Omental fat pad (tissue), 4 donors: ENCODE data around the gene SYT1. TPM values are rescaled to one million over a fixed set of nuclear protein-coding genes. Genes with fewer than 3 reads are reported as not detected.

Experiments
- ATAC-seq: fragments of 150-250 bp; one replicate; pipeline ENCODE4 v1.9.1; 2016; ENCODE audit warnings: mild to moderate bottlenecking, moderate library complexity; ENCODE audit not compliant: low FRiP score
- DNase-seq: peaks from one replicate; pipeline ENCODE4 v3.0.0-alpha.2; 2019; ENCODE audit warnings: low spot score
- total RNA-seq, 4 donors: library from RNA; depleted of rRNA; stranded (reverse); fragments of >200 nt; gene quantifications; one replicate each; pipeline ENCODE4 v1.1.0, GENCODE V29; 2016
- TF ChIP-seq, protein P1 (sequence below), 3 donors: fragments of 450-650 bp; IDR thresholded peaks; one replicate each; pipeline ENCODE4 v1.5.1; 2016 to 2017; ENCODE audit warnings: antibody characterized with exemption in 3 of 3, mild to moderate bottlenecking in 3 of 3, moderate library complexity in 2 of 3

The SYT1 gene
- total RNA-seq, 4 donors from 2014 or later: 0.72 to 3.1 (median 1.7) TPM

DNA sequence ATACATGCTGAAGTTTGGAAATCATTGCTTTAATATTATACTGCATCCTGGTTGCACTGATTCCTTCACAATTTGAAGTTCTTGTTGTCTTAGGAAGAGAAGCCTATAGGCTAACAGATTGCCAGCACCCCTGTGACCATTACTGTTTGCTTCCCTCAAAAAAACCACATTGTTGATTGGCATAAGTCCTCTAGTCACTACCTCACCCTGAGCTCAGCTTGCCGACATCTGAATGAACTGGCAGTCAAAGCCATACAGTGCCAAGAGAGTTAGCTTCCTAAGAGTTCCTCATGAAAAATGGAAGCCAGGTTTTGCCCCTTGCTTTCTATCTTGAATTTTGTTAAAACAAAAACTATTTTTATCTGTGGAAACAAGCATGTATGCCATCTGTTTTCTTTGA lies 276.1 kb downstream of the SYT1 start:
- ATAC-seq (no peak), DNase-seq (no peak)
- TF ChIP-seq, protein P1, sequence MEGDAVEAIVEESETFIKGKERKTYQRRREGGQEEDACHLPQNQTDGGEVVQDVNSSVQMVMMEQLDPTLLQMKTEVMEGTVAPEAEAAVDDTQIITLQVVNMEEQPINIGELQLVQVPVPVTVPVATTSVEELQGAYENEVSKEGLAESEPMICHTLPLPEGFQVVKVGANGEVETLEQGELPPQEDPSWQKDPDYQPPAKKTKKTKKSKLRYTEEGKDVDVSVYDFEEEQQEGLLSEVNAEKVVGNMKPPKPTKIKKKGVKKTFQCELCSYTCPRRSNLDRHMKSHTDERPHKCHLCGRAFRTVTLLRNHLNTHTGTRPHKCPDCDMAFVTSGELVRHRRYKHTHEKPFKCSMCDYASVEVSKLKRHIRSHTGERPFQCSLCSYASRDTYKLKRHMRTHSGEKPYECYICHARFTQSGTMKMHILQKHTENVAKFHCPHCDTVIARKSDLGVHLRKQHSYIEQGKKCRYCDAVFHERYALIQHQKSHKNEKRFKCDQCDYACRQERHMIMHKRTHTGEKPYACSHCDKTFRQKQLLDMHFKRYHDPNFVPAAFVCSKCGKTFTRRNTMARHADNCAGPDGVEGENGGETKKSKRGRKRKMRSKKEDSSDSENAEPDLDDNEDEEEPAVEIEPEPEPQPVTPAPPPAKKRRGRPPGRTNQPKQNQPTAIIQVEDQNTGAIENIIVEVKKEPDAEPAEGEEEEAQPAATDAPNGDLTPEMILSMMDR (IDR thresholded peaks at IDR 0.05): no peak

DNA sequence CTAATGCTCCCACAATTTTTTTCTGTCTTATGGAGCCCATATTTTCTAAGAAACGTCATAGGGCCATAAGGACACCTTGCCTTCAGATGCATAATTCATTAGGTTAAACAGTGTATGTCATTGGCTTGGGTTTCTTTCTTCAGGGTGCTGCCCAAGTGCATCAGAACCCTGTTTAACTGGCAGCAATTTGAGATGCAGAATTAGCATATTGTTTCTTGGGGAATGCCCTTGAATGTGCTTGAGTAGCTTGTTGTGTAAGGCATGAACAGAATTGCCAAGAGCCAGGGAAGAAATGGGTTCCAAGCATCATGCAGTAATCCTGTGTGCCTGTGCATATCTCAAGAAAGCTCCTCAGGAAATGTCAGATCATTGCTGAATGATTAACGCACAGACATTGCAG lies 277.2 kb downstream of the SYT1 start:
- ATAC-seq: no peak
- no peak for DNase-seq
- TF ChIP-seq, protein P1 (IDR thresholded peaks at IDR 0.05): no peak

DNA sequence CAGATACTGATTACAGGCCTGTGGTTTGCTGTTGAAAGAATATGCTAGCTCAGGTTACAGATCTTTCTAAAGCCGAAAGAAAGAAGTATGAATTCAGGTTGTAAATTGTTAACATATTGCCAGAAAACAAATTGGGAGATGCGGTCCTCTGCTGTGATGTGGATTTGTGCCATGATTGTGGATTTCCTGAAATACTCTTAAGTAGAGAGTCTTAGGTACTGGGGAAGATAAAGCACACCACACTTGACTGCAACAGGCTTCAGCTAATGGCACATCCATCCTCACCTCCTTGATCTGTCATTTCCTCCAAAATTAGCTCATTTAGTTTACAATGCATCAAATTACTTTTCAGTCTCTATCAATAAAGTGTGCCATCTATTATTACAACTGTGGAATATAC lies 279.2 kb downstream of the SYT1 start:
- ATAC-seq (no peak), DNase-seq (no peak)
- TF ChIP-seq, protein P1 (IDR thresholded peaks at IDR 0.05): no peak

DNA sequence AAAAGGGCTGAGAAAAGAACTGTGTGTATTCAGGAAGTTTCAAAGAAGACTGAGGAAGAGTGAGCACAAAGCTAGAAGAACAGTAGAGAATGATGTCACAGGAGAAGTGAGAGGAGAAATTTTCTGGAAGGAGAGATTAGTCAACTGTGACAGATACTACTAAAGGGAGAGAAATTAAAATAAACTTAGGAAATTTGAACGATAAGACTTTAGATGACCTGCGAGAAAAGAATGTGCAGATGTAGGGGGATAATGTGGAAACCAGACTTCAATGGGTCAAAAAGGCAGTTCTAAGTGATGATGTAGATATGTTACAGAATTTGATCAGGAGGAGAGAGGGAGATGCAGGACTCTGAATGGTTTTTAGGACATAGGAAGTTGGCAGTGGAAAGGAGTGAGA lies 287.4 kb downstream of the SYT1 start:
- ATAC-seq (no peak), DNase-seq (no peak)
- TF ChIP-seq, protein P1 (IDR thresholded peaks at IDR 0.05): no peak

DNA sequence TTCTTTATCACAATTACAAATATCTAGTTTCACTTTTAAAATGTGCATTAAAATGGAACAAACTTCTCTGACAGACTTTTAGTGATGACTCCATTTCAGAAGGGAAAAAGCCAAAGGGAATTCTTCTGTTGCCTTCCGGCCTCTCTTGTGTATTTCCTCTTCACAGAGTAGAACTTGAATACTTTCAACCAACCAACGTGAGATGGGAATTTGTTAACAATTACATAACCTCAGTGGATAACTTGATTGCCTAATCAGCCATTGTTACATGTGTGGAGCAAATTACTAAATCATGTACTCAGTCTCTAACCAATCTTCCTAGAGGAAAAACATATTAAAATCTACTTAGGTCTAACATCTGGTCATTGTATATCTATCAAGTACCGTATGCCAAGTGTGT lies 291.1 kb downstream of the SYT1 start:
- ATAC-seq (no peak), DNase-seq (no peak)
- TF ChIP-seq, protein P1 (IDR thresholded peaks at IDR 0.05): no peak

DNA sequence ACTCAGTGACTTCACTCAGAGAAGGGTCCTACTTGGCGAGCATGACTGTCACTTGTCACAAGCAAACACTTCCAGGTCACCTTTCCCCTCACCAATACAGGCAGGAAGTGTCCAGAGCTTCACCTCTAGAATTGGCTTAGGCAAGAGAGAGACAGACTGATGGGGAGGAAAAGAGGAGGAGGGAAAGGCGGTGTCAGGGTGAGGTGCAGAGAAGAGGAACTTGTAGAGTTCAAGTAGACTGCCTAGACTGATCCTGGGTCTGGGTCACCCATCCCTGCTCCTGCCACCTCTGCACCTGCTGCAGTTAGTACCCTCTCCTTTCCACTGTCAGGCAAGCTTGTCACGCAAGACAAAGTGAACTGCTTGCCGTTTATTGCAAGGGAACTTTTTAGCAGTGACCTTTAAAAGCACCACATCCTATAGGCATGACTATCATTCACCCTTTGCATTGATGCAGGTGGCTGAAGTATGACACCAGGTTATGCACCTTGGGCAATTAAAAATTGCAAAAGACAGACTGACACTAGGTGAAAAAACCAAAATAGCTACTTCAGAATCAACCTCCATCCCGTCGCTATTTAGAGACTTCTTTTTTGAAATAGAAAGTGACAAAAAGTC lies 292.4 kb downstream of the SYT1 start:
- DNase-seq (no peak), ATAC-seq (no peak)
- TF ChIP-seq, protein P1 (IDR thresholded peaks at IDR 0.05): no peak

DNA sequence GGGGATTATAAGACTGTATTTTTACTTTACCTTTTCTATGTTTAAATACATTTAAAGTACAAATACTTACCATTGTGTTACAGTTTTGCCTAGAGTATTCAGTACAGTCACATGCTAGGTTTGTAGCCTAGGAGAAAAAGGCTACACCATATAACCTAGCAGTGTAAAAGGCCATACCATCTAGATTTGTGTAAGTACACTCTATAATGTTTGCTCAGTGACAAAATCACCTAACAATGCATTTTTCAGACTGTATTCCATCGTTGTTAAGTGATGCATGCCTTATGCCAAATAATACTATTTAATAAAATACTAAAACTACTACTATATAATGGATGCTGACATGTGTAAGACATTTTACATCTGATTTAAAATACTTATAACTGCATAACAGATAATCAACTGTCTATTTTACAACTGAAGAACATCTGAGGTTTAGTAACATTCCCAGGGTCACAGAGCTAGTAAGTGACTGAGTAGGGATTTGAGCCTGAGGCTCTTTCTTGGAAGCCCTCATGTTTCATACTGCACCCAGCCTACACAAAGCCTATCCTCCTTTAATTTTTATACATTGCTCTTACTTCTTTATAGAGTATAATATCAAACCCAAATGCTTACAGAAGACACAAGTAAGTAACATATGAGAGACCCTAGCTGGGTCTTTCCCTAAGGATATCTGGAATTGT lies 296.8 kb downstream of the SYT1 start:
- TF ChIP-seq, protein P1 (IDR thresholded peaks at IDR 0.05): no peak
- ATAC-seq: no peak
- DNase-seq: no peak
